K562 treated with DMSO at 1 percent for 4 hours (cell line): ENCODE data around the gene YARS2. TPM values are rescaled to one million over a fixed set of nuclear protein-coding genes. Genes with fewer than 3 reads are reported as not detected.

Experiments
- total RNA-seq: library from RNA; unstranded; fragments of 300-600 nt; gene quantifications from 2 replicates; pipeline ENCODE4 v1.2.3, GENCODE V29; 2022; ENCODE audit not compliant: insufficient read depth

The YARS2 gene
- total RNA-seq = 10.8 and 12.1 TPM in 2 replicates

GRCh38 chr12:32755654-32756475 is at the start of gene YARS2:
Gene YARS2 (minus strand): TSS chr12:32755897. CDS start chr12:32755874, 23 bp downstream.

Other genes with a start within 250 kb of the YARS2 start
- 21.5 and 25.1 TPM in 2 replicates for gene DNM1L, start 76.6 kb downstream of the YARS2 start, total RNA-seq
- gene PKP2, start 140.9 kb upstream of the YARS2 start, total RNA-seq = 1.1 and 1.3 TPM in 2 replicates